ENCODE data around the gene FRS3.

FRS3 gene

GRCh38 chr6:41740366-41741162 lies 39.1 kb downstream of the FRS3 start (continued):
- TF ChIP-seq ZBTB44 (tag by site-specific recombination; IDR thresholded peaks at IDR 0.05) = no peak
- no peak for TF ChIP-seq CTCF (tag by site-specific recombination; IDR thresholded peaks at IDR 0.05)
- no peak for TF ChIP-seq MEIS1 (CRISPR knock-in tag; IDR thresholded peaks at IDR 0.05; ENCODE audit: borderline replicate concordance)

GRCh38 chr6:41739041-41739440 lies 40.7 kb downstream of the FRS3 start:
- POLR2A ChIA-PET = no interaction called here

More at GRCh38 chr6:41739041-41739440, 40.7 kb downstream of the FRS3 start:
- Histone ChIP-seq H3K9me3 (ENCODE audit: control insufficient read depth, insufficient read depth, low read depth, low read length) (no peaks in the 10 kb centered on the region), H3K4me1 (ENCODE audit: control insufficient read depth, insufficient read depth, low read length) (no peaks in the 10 kb centered on the region), H3K4me3 (ENCODE audit: low read depth, low read length) (no peak overlapping the region), H3K27ac (ENCODE audit: extremely low read depth, low read depth, low read length) (no peak overlapping the region), H3K36me3 (ENCODE audit: control insufficient read depth in 2 of 2, insufficient read depth in 1 of 2, low read length in 2 of 2) (no peaks in the 10 kb centered on the region)
- TF ChIP-seq ZNF544 (tag by site-specific recombination; IDR thresholded peaks at IDR 0.05) (no peak), ZNF777 (tag by site-specific recombination; IDR thresholded peaks at IDR 0.05; ENCODE audit: borderline replicate concordance) (no peak), ZNF18 (tag by site-specific recombination; IDR thresholded peaks at IDR 0.05) (no peak), ZNF76 (tag by site-specific recombination; IDR thresholded peaks at IDR 0.05; ENCODE audit: borderline replicate concordance, low read depth) (no peak), ZNF140 (tag by site-specific recombination; IDR thresholded peaks at IDR 0.05) (no peak), ZNF391 (tag by site-specific recombination; IDR thresholded peaks at IDR 0.05; ENCODE audit: borderline replicate concordance, low read depth) (no peak), AEBP2 (tag by site-specific recombination; IDR thresholded peaks at IDR 0.05; ENCODE audit: borderline replicate concordance) (no peak), ZSCAN18 (tag by site-specific recombination; IDR thresholded peaks at IDR 0.05) (no peak), ZBTB6 (tag by site-specific recombination; IDR thresholded peaks at IDR 0.05) (no peak)
- CTCF ChIA-PET = interaction anchor here (1.0 kb wide), 1 partner anchor 39 kb away, joined by 3 read pairs; no protein-coding TSS in a partner anchor
